ENCODE results near the gene MUC5B. TPM values are rescaled to one million over a fixed set of nuclear protein-coding genes. Genes with fewer than 3 reads are reported as not detected.

MUC5B gene
- total RNA-seq, 1 experiment from 2014 or later = not detected

GRCh38 chr11:1202154-1202775 is 20.6 kb upstream of the MUC5B start:
- Mint-ChIP-seq H3K27me3 (ENCODE audit: insufficient read depth, unreplicated experiment) (no peaks in the 10 kb centered on the region), H3K36me3 (ENCODE audit: insufficient read depth, unreplicated experiment) (no peaks in the 10 kb centered on the region), H3K27ac (ENCODE audit: low read depth, unreplicated experiment) (no peak overlapping the region), H3K9me3 (ENCODE audit: unreplicated experiment) (no peaks in the 10 kb centered on the region), H3K4me3 (ENCODE audit: unreplicated experiment) (no peak overlapping the region), H3K4me1 (ENCODE audit: insufficient read depth, unreplicated experiment) (no peaks in the 10 kb centered on the region)
- no peak for DNase-seq (ENCODE audit: unreplicated experiment)
- POLR2A ChIA-PET = no interaction called here
- TF ChIP-seq, protein P1, sequence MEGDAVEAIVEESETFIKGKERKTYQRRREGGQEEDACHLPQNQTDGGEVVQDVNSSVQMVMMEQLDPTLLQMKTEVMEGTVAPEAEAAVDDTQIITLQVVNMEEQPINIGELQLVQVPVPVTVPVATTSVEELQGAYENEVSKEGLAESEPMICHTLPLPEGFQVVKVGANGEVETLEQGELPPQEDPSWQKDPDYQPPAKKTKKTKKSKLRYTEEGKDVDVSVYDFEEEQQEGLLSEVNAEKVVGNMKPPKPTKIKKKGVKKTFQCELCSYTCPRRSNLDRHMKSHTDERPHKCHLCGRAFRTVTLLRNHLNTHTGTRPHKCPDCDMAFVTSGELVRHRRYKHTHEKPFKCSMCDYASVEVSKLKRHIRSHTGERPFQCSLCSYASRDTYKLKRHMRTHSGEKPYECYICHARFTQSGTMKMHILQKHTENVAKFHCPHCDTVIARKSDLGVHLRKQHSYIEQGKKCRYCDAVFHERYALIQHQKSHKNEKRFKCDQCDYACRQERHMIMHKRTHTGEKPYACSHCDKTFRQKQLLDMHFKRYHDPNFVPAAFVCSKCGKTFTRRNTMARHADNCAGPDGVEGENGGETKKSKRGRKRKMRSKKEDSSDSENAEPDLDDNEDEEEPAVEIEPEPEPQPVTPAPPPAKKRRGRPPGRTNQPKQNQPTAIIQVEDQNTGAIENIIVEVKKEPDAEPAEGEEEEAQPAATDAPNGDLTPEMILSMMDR (IDR thresholded peaks at IDR 0.05; ENCODE audit: unreplicated experiment) = no peak
- BruUV-seq (replicated peaks) = no TSS peak
- CTCF ChIA-PET = interaction anchor here (0.6 to 1.3 kb wide), 11 partner anchors 21 to 904 kb away, joined by 3 to 5 read pairs (median 3); no protein-coding TSS in a partner anchor
- intact Hi-C loops (cut with micrococcal nuclease) = loop anchor here (5.0 to 10.0 kb wide), 2 partner anchors 87 to 105 kb away; partner anchors contain the start of gene TOLLIP

- H3K4me3 Mint-ChIP-seq (ENCODE audit: unreplicated experiment) = no peak overlapping the region
- no peak overlapping the region for H3K27ac Mint-ChIP-seq (ENCODE audit: low read depth, unreplicated experiment)
- TF ChIP-seq, protein P1 (IDR thresholded peaks at IDR 0.05; ENCODE audit: unreplicated experiment) = peak; percentile 87
- peak; percentile 59 for DNase-seq (ENCODE audit: unreplicated experiment)
- ChIA-PET CTCF (interaction anchor here (0.6 to 1.3 kb wide), 9 partner anchors 22 to 904 kb away, joined by 3 to 5 read pairs (median 3); no protein-coding TSS in a partner anchor), POLR2A (no interaction called here)
- no peaks in the 10 kb centered on the region for H3K9me3 Mint-ChIP-seq (ENCODE audit: unreplicated experiment)
- no peaks in the 10 kb centered on the region for H3K36me3 Mint-ChIP-seq (ENCODE audit: insufficient read depth, unreplicated experiment)
- BruUV-seq (replicated peaks) = no TSS peak
- H3K27me3 Mint-ChIP-seq (ENCODE audit: insufficient read depth, unreplicated experiment) = no peaks in the 10 kb centered on the region
- no peaks in the 10 kb centered on the region for H3K4me1 Mint-ChIP-seq (ENCODE audit: insufficient read depth, unreplicated experiment)
- intact Hi-C loops (cut with micrococcal nuclease) = loop anchor here (5.0 to 10.0 kb wide), 2 partner anchors 88 to 104 kb away; partner anchors contain the start of gene TOLLIP
Measured at GRCh38 chr11:1202776-1203504, 19.9 kb upstream of the MUC5B start.

GRCh38 chr11:1203505-1204271 is 19.2 kb upstream of the MUC5B start:
- H3K27me3 Mint-ChIP-seq (ENCODE audit: insufficient read depth, unreplicated experiment) = no peaks in the 10 kb centered on the region
- H3K9me3 Mint-ChIP-seq (ENCODE audit: unreplicated experiment) = no peaks in the 10 kb centered on the region
- H3K36me3 Mint-ChIP-seq (ENCODE audit: insufficient read depth, unreplicated experiment) = no peaks in the 10 kb centered on the region
- H3K4me1 Mint-ChIP-seq (ENCODE audit: insufficient read depth, unreplicated experiment) = no peaks in the 10 kb centered on the region
- no TSS peak for BruUV-seq (replicated peaks)
- POLR2A ChIA-PET = interaction anchor here (1.1 kb wide), 1 partner anchor 58 kb away, joined by 3 read pairs; no protein-coding TSS in a partner anchor
- no peak overlapping the region for H3K4me3 Mint-ChIP-seq (ENCODE audit: unreplicated experiment)
- intact Hi-C loops (cut with micrococcal nuclease) = loop anchor here (5.0 to 10.0 kb wide), 2 partner anchors 89 to 104 kb away; partner anchors contain the start of gene TOLLIP
- DNase-seq (ENCODE audit: unreplicated experiment) = peak; percentile 29
- TF ChIP-seq, protein P1 (IDR thresholded peaks at IDR 0.05; ENCODE audit: unreplicated experiment) = no peak
- CTCF ChIA-PET = interaction anchor here (0.7 to 1.1 kb wide), 4 partner anchors 174 to 776 kb away, joined by 3 to 5 read pairs (median 4); no protein-coding TSS in a partner anchor
- no peak overlapping the region for H3K27ac Mint-ChIP-seq (ENCODE audit: low read depth, unreplicated experiment)

Data from MCF 10A (cell line).